Erythroblast (primary cell): ENCODE data around the gene MCF2L2.

Experiments
- GATA1 ChIP-seq: IDR thresholded peaks from 2 replicates; pipeline ENCODE4 v1.6.1; 2011; ENCODE audit warnings: low read depth, mild to moderate bottlenecking, control low read depth, low read length, moderate library complexity
- POLR2A ChIP-seq: IDR thresholded peaks from 2 replicates; pipeline ENCODE4 v1.6.1; 2011; ENCODE audit warnings: mild to moderate bottlenecking, low read length

DNA sequence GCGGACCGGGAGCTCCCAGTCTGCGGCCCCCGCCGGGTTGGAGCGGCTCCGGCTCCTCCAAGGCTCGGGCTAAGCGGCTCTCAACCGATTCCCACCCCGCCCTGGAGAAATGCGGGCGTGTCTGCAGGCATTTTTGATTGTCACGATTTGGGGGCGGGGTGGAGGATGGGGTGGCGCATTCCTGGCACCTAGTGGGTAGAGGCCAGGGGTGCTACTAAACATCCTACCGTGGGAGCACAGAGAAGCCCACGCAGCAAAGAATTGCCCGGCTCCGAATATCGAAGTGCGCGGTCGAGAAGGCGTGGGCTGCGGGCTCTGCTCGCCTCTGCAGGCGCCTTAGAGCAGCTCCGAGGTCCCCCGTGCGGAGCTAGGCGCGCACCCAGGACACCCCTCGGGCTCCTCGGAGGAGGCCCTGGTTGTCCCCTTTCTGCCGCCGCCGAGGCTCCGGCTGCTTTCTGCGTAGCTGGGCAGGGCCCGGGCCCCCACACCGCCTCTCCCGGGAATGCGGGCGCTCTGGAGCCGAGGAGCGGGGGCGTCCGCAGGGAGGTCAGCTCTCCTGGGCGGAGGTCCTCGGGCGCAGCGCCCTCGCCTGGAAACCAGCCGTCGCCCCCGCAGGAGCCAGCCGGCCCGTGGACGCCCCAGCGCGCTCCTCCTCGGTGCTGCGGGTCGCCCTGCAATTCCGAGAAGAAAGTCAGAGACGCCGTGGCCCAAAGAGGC, 249.4 kb downstream of the MCF2L2 start:
- TF ChIP-seq POLR2A, result no peak
- TF ChIP-seq GATA1, result no peak
